SH-SY5Y (cell line): ENCODE measurements around the gene GNL2.

ENCODE experiments used
- GATA2 ChIP-seq: IDR thresholded peaks from 2 replicates; pipeline ENCODE4 v1.6.1; 2011; ENCODE audit warnings: mild to moderate bottlenecking, low read depth, low read length
- GATA3 ChIP-seq: IDR thresholded peaks from 2 replicates; pipeline ENCODE4 v1.6.1; 2011; ENCODE audit warnings: low read depth, mild to moderate bottlenecking, low read length, moderate library complexity

Gene GNL2

DNA sequence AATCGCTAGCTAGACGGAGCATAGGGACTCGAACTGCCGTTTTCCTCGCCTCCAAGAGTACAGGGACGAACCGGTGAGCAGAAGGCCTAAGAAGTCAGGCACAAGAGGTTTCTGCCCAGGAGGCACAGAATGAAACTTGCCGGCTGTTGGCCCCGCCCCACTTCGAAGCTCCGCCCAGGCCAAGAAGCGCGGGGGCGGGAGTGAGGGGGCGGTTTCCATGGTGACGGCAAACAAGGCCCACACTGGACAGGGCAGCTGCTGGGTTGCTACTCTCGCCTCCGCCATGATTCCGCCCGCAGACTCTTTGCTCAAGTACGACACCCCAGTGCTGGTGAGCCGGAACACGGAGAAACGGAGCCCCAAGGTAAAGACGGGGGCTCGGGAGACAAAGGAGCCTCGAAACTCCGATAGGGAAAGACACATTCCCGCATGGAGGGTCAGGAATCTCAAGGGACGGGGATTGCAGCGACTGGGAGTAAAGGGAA lies 39.0 kb downstream of the GNL2 start, which contains the start of gene DNALI1:
TSS of gene DNALI1 (plus strand) at position 229 of the 485 bp plus-strand sequence. CDS start at position 284, 55 bp downstream.
- TF ChIP-seq GATA2, result no peak
- no peak for TF ChIP-seq GATA3

DNA sequence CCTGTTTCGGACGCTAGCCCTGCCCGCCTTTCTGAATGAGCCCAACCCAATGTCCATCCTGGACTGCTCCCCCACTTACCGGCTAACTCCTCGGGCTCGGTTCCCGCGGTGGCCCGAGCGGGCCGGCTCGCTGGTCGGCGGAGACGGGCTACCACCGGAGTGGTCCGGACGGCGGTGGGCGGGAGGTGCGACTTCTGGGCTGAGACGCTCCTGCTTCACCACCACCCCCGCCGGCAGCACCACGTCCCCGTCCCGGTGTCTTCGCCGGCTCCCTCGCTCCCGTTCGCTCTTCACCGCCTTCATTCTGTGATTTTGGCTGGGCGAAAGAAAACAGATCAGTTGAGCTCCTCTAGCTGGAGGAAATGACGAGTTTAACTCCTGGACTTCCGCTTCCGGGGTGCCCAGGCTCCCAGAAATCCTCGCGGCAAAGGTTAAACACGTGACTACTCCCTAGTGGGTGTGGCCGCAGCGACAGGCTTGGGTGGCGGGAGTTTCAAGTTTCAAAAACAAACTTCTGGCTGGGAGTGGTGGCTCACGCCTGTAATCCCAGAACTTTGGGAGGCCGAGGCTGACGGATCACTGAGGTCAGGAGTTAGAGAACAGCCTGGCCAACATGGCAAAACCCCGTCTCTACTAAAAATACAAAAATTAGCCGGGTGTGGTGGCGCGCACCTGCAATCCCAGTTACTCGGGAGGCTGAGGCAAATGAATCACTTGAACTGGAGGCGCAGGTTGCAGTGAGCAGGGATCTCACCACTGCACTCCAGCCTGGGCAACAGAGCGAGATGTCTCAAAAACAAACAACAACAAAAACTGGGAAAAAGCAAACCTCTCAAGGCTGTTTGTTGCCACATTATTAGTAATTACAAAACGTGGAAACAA lies 41.6 kb downstream of the GNL2 start, which contains the start of gene SNIP1:
TSS of gene SNIP1 (minus strand) at position 367 of the 882 bp plus-strand sequence. CDS start at position 303, 64 bp downstream.
- no peak for TF ChIP-seq GATA3
- no peak for TF ChIP-seq GATA2

DNA sequence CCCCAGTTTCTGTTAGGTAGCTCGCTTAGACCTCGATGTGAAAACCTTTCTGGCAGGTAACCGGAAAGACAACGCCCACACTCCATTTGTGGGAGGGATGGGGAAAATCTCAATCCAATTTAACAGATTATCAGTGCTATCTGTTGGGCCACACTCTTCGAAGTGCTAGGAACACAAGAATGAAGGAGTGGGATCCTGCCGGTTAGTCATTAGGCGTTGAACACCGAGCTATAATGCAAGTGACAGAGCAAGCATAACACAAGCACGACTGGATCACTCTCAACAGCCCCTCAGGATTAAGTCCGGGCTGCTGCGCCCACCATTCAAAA lies 42.2 kb downstream of the GNL2 start:
- TF ChIP-seq GATA3, result no peak
- no peak for TF ChIP-seq GATA2

DNA sequence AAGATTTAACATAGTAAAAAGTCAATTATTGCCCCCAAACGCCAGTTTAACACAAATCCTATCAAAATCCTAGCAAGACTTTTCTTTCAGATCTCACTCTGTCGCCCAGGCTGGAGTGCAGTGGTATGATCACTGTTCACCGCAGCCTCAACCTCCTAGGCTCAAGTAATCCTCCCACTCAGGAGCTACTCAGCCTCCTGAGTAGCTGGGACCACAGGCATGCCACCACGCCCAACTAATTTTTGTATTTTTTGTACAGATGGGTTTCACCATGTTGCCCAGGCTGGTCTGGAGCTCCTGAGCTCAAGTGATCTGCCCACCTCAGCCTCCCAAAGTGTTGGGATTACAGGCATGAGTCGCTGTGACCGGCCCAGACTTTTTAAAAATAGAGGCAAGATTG lies 46.4 kb downstream of the GNL2 start:
- no peak for TF ChIP-seq GATA2
- no peak for TF ChIP-seq GATA3

DNA sequence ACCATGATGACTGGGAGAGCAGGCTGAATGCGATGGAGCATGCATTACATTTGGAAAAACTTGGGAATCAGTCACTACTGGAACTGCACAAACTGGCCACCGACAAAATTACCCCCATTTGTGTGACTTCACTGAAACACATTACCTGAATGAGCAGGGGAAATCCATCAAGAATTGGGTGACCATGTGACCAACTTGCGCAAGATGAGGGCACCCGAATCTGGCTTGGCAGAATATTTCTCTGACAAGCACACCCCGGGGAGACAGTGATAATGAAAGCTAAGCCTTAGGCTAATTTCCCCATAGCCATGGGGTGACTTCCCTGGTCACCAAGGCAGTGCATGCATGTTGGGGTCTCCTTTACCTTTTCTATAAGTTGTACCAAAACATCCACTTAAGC lies 50.7 kb downstream of the GNL2 start:
- no peak for TF ChIP-seq GATA3
- no peak for TF ChIP-seq GATA2

DNA sequence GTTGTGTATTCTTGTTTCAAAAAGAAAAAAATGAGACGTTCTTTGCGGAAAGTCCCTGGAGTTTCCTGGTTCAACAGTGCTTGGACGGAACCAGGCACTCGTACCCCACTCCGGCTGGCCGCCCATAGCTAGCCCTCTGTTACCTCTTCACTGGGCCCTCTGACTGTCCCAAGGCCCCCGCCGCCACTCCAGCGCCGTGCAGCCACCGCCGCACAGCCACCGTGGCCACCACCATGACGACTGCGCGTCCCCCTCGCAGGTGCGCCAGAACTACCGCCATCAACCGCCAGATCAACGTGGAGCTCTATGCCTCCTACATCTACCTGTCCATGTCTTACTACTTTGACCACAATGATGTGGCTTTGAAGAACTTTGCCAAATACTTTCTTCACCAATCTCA lies 51.2 kb downstream of the GNL2 start:
- no peak for TF ChIP-seq GATA3
- no peak for TF ChIP-seq GATA2

DNA sequence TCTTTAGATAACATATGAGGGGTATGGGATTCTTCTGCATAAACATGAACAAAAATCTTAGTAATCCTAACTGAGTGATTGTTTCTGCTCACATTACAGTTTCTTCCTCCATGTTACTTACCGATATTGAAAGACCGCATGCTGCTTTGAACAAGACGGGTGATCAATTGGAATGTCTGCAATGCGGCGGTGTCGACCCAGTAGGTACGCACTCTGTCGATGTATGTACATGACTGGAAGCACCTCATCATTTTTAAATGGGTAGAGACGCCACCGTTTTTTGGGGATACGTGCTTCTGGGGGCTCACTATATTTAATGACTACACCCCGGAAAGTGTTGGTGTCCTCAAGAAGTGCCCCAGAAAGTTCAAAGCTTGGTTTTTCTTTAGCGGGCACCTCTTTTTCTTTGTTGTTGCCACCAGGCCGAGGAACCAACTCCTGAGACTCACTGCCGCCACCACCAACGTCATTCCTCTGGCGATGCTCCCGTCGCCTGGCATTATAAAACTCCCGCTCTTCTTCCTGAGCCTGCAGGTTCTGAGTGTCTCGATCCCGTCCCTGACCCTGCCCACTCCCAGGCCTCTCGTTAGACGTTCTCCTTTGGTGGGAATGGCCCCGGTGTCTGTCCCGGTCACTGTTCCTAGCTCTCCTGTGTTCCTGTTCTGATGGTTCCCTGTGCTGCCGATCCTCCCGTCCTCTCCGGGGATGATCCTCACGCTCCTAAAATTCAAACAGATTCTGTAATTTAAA lies 55.5 kb downstream of the GNL2 start:
- TF ChIP-seq GATA3 (no peak), GATA2 (no peak)

DNA sequence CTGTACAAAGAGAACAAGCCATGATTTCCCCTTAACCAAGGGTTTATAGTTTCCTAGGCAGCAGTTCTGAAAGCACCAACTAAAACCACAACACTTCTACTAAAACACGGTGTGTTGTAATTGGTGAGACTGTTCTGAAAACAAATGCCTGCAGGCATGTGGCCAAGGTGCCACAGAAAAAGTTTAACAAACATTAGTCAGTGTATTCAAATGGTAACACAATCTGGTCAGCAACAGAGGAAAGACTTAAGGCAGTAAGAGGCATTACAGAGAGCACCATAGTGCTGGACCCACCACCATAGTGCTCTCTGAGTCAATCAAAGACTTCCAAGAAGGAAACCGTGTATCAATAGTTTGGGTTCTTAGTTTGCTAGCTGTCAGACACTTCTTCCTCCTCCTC lies 58.4 kb downstream of the GNL2 start:
- TF ChIP-seq GATA3 (no peak), GATA2 (no peak)

DNA sequence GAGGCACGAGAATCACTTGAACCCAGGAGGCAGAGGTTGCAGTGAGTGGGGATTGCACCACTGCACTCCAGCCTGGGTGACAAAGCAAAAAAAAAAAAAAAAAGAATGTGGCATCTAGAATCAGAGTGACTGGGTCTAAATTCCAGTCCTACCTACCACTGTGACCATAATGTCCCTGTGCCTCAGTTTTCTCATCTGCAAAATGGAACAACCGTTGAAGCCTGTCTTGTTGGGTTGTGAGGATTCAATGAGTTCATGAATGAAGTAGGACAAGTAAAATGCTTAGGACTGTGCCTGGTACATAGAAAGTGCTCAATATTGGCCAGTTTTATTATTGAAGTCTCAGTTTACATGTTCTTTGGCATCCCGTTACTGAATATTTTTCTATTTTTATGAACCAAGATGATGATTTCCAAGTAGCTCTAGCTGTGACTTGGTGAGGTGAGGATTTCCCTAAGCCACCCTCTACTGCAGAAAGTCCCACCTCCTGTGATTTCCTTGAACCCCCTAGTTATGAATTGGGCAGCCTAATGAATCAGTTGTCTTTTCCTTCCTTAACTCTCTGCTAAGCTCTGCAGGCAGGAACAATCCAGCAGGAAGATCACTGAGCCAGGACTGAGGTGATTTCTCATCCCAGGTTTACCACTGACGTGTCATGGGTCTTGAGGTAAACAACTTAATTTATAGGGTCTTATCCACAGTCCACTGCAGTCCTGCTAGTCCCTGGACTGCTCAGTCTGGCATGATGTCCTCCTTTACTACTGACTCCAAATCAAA lies 62.2 kb downstream of the GNL2 start:
- TF ChIP-seq GATA2 (no peak), GATA3 (no peak)

DNA sequence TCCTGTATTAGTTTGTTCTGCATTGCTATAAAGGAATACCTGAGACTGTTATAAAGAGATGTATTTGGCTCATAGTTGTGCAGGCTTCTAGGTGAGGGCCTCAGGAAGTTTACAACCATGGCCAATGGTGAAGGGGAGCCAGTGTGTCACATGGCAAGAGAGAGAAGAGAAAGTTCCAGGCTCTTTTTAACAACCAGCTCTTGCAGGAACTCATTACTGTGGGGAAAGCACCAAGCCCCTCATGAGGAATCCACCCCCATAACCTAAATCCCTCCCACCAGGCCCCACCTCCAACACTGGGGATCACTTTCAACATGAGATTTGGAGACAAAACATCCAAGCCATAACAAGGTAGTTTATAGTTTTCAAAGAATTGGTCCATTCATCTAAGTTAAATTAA lies 76.1 kb downstream of the GNL2 start:
- TF ChIP-seq GATA2, result no peak
- TF ChIP-seq GATA3, result no peak

DNA sequence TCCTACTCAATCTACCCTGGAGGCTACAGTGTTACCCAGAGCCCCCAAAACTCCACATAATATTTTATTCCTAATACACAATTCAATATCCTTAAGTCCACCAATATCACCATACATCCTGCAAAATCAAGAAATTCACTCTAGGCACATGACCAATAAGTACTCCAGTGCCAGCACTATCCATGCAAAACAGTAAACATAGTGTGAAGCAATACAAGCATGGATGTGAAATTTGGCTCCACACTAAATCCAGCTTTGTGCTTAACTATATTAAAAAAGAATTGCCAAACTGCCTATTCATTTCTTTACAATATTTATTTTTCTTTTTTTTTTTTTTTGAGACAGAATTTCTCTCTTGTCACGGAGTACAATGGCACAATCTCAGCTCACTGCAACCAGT lies 78.2 kb downstream of the GNL2 start:
- TF ChIP-seq GATA3, result no peak
- no peak for TF ChIP-seq GATA2
